ENCODE data around the gene YTHDC2.

Gene YTHDC2

GRCh38 chr5:113578091-113578490, 64.6 kb downstream of the YTHDC2 start:
- no peak for TF ChIP-seq NFIC (IDR thresholded peaks at IDR 0.05)

GRCh38 chr5:113581388-113581787, 67.9 kb downstream of the YTHDC2 start:
- no peak for TF ChIP-seq YY1 (IDR thresholded peaks at IDR 0.05; ENCODE audit: low read depth)
- TF ChIP-seq TAF1 (IDR thresholded peaks at IDR 0.05; ENCODE audit: low read depth), result no peak
- TF ChIP-seq REST (IDR thresholded peaks at IDR 0.05; ENCODE audit: low read depth), result no peak
- TF ChIP-seq ZBTB7A (IDR thresholded peaks at IDR 0.05; ENCODE audit: low read depth), result no peak
- TF ChIP-seq TEAD4 (IDR thresholded peaks at IDR 0.05), result no peak
- TF ChIP-seq MAX (IDR thresholded peaks at IDR 0.05), result no peak
- no peak for TF ChIP-seq CREB1 (IDR thresholded peaks at IDR 0.05; ENCODE audit: low read depth)
- no peak for TF ChIP-seq TCF12 (IDR thresholded peaks at IDR 0.05; ENCODE audit: low read depth)
- TF ChIP-seq EGR1 (IDR thresholded peaks at IDR 0.05), result no peak

DNA sequence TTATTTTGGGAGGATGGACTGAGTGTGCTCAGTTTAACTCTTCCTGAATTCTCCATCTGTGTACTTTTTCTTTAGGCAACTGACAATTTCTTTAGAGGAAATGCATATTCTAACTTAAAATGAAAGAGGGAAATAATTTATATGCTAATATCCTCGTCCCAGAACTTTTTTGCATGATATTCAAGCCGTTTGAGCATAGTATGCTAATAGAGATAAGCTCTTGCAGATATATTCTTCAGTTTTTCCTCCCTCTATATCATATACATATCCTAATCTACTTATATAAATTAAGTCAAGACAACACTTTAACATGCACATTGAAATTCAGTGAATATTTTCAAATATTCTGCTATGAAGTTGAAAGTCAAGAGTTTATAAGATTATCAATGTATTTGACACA, 84.7 kb downstream of the YTHDC2 start:
- TF ChIP-seq EGR1 (IDR thresholded peaks at IDR 0.05) (no peak), NFIC (IDR thresholded peaks at IDR 0.05) (no peak), TEAD4 (IDR thresholded peaks at IDR 0.05) (no peak), TCF12 (IDR thresholded peaks at IDR 0.05; ENCODE audit: low read depth) (no peak), TAF1 (IDR thresholded peaks at IDR 0.05; ENCODE audit: low read depth) (no peak), EP300 (IDR thresholded peaks at IDR 0.05; ENCODE audit: borderline replicate concordance) (no peak), FOXM1 (IDR thresholded peaks at IDR 0.05; ENCODE audit: borderline replicate concordance, low read depth) (no peak), REST (IDR thresholded peaks at IDR 0.05; ENCODE audit: low read depth) (no peak), YY1 (IDR thresholded peaks at IDR 0.05; ENCODE audit: low read depth) (no peak), MAX (IDR thresholded peaks at IDR 0.05) (no peak), RAD21 (IDR thresholded peaks at IDR 0.05; ENCODE audit: low read depth) (no peak), CEBPB (IDR thresholded peaks at IDR 0.05) (no peak), ZBTB7A (IDR thresholded peaks at IDR 0.05; ENCODE audit: low read depth) (no peak), CREB1 (IDR thresholded peaks at IDR 0.05; ENCODE audit: low read depth) (no peak)
- TF ChIP-seq, protein P1, sequence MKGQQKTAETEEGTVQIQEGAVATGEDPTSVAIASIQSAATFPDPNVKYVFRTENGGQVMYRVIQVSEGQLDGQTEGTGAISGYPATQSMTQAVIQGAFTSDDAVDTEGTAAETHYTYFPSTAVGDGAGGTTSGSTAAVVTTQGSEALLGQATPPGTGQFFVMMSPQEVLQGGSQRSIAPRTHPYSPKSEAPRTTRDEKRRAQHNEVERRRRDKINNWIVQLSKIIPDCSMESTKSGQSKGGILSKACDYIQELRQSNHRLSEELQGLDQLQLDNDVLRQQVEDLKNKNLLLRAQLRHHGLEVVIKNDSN (IDR thresholded peaks at IDR 0.05), result no peak

GRCh38 chr5:113598926-113599325, 85.4 kb downstream of the YTHDC2 start:
- TF ChIP-seq MAX (IDR thresholded peaks at IDR 0.05), result no peak
- TF ChIP-seq, protein P1 (IDR thresholded peaks at IDR 0.05), result no peak
- TF ChIP-seq TAF1 (IDR thresholded peaks at IDR 0.05; ENCODE audit: low read depth), result no peak
- TF ChIP-seq CEBPB (IDR thresholded peaks at IDR 0.05), result no peak
- no peak for TF ChIP-seq NFIC (IDR thresholded peaks at IDR 0.05)
- no peak for TF ChIP-seq RAD21 (IDR thresholded peaks at IDR 0.05; ENCODE audit: low read depth)
- no peak for TF ChIP-seq ZBTB7A (IDR thresholded peaks at IDR 0.05; ENCODE audit: low read depth)
- no peak for TF ChIP-seq EGR1 (IDR thresholded peaks at IDR 0.05)
- TF ChIP-seq CREB1 (IDR thresholded peaks at IDR 0.05; ENCODE audit: low read depth), result no peak
- TF ChIP-seq TEAD4 (IDR thresholded peaks at IDR 0.05), result no peak
- TF ChIP-seq FOXM1 (IDR thresholded peaks at IDR 0.05; ENCODE audit: borderline replicate concordance, low read depth), result no peak
- TF ChIP-seq YY1 (IDR thresholded peaks at IDR 0.05; ENCODE audit: low read depth), result no peak
- TF ChIP-seq TCF12 (IDR thresholded peaks at IDR 0.05; ENCODE audit: low read depth), result no peak
- no peak for TF ChIP-seq EP300 (IDR thresholded peaks at IDR 0.05; ENCODE audit: borderline replicate concordance)
- TF ChIP-seq REST (IDR thresholded peaks at IDR 0.05; ENCODE audit: low read depth), result no peak
